DND-41 (cell line): ENCODE results near the gene PPP1R2C.
A peak's percentile ranks its signal among the peaks of the same experiment; 100 is the strongest.

Experiments used
- ATAC-seq: fragments of 200-7000 bp; cut with Tn5 transposase; 3 replicates; pipeline ENCODE4 v1.9.1; 2021; ENCODE audit warnings: low read depth; ENCODE audit not compliant: insufficient read depth
- DNase-seq: peaks from one replicate; pipeline ENCODE4 v3.0.0-alpha.2; 2020
- H2AFZ ChIP-seq: 2 replicates; pipeline ENCODE4 v1.6.0; 2012; ENCODE audit warnings: low read depth, low read length
- H3K27ac ChIP-seq: 2 replicates; pipeline ENCODE4 v1.5.1; 2012; ENCODE audit warnings: low read length, inconsistent platforms
- H3K27me3 ChIP-seq: fragments of 200-600 bp; sonication (generic); 2 replicates; pipeline ENCODE4 v1.6.0; 2012; ENCODE audit warnings: low read length, mild to moderate bottlenecking, inconsistent platforms; ENCODE audit not compliant: insufficient read depth, poor library complexity
- H3K36me3 ChIP-seq: 2 replicates; pipeline ENCODE4 v1.5.1; 2012; ENCODE audit warnings: low read length, inconsistent platforms; ENCODE audit not compliant: insufficient read depth
- H3K4me1 ChIP-seq: 2 replicates; pipeline ENCODE4 v1.5.1; 2012; ENCODE audit warnings: mild to moderate bottlenecking, low read length; ENCODE audit not compliant: insufficient read depth
- H3K4me2 ChIP-seq: 2 replicates; pipeline ENCODE4 v1.6.0; 2012; ENCODE audit warnings: mild to moderate bottlenecking, moderate library complexity, low read length, inconsistent platforms; ENCODE audit not compliant: insufficient read depth
- H3K4me3 ChIP-seq, 2 experiments: fragments of 200-600 bp in 1 of 2; shearing (Covaris generic) in 1 of 2; 2 replicates each; pipeline ENCODE4 v1.5.1; 2012 to 2016; ENCODE audit warnings: inconsistent platforms in 2 of 2, low read length in 2 of 2, mild to moderate bottlenecking in 2 of 2, low read depth in 1 of 2, moderate library complexity in 1 of 2
- H3K79me2 ChIP-seq: 2 replicates; pipeline ENCODE4 v1.6.0; 2012; ENCODE audit warnings: low read length, inconsistent platforms; ENCODE audit not compliant: insufficient read depth
- H3K9ac ChIP-seq: 2 replicates; pipeline ENCODE4 v1.6.0; 2012; ENCODE audit warnings: low read depth, mild to moderate bottlenecking, inconsistent platforms, low read length, moderate library complexity
- H3K9me3 ChIP-seq: 2 replicates; pipeline ENCODE4 v1.5.1; 2012; ENCODE audit warnings: low read length, moderate library complexity, mild to moderate bottlenecking, inconsistent platforms; ENCODE audit not compliant: insufficient read depth, severe bottlenecking
- H4K20me1 ChIP-seq: 2 replicates; pipeline ENCODE4 v1.6.0; 2012; ENCODE audit warnings: low read length; ENCODE audit not compliant: insufficient read depth
- EZH2 ChIP-seq: IDR thresholded peaks from 3 replicates; pipeline ENCODE4 v1.6.1; 2012; ENCODE audit warnings: borderline replicate concordance, low read depth, mild to moderate bottlenecking, moderate library complexity, low read length, inconsistent platforms; ENCODE audit not compliant: severe bottlenecking
- TF ChIP-seq, protein P1 (sequence below): IDR thresholded peaks from 2 replicates; pipeline ENCODE4 v1.5.1; 2012; ENCODE audit warnings: borderline replicate concordance, low read length, moderate library complexity, mild to moderate bottlenecking; ENCODE audit not compliant: poor library complexity, severe bottlenecking; ENCODE audit errors: extremely low read depth

The PPP1R2C gene

DNA sequence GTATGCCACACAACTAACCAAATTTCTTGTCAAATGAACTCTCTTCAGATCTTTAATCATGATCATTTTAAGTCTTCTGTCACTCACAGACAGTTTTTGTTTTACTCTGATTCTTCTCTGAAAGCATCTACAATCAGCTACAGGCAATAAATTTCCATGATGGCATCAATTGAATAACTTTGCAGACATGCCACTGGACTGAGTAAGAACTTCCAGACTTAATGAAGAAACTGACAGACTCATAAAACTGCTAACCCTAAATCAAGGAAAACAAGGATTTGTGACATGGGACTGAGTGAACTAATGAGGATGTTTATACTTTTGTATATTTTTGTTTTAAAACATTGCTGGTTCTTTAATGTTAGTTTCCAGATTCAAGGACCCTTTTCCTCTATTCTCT lies 5.5 kb upstream of the PPP1R2C start:
- ATAC-seq (no peak), DNase-seq (no peak)

DNA sequence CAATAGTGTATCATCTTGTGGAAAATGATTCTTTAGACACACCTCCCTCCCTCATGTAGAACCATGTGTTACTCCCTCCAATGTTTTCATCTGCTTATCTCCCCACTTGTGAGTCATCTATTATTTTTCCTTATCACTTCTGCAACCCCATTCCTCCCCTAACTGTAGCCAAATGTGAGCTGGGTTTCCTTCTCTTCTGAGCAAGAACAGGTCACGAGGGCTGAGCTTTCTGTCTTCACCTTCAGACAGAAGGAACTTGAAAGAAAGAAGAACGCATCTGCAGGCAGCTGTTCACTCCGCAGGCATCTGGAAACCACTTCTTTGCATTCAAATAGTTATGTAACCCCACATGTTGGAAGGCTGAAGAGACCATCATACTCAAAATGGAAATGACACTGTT lies 1.8 kb downstream of the PPP1R2C start:
- no peaks in the 10 kb centered on the region for H3K79me2 ChIP-seq
- H3K4me1 ChIP-seq: peaks cover 9% of the 10 kb centered on the region
- DNase-seq (peak; percentile 7), ATAC-seq (peak; percentile 52; the same call in 2 of the 3 replicates)
- H2AFZ ChIP-seq: no peak overlapping the region
- no peak overlapping the region for H3K4me3 ChIP-seq
- H3K9me3 ChIP-seq: no peaks in the 10 kb centered on the region
- H3K27ac ChIP-seq: no peak overlapping the region
- no peaks in the 10 kb centered on the region for H3K36me3 ChIP-seq
- TF ChIP-seq, protein P1, sequence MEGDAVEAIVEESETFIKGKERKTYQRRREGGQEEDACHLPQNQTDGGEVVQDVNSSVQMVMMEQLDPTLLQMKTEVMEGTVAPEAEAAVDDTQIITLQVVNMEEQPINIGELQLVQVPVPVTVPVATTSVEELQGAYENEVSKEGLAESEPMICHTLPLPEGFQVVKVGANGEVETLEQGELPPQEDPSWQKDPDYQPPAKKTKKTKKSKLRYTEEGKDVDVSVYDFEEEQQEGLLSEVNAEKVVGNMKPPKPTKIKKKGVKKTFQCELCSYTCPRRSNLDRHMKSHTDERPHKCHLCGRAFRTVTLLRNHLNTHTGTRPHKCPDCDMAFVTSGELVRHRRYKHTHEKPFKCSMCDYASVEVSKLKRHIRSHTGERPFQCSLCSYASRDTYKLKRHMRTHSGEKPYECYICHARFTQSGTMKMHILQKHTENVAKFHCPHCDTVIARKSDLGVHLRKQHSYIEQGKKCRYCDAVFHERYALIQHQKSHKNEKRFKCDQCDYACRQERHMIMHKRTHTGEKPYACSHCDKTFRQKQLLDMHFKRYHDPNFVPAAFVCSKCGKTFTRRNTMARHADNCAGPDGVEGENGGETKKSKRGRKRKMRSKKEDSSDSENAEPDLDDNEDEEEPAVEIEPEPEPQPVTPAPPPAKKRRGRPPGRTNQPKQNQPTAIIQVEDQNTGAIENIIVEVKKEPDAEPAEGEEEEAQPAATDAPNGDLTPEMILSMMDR: no peak
- TF ChIP-seq EZH2: no peak
- H3K9ac ChIP-seq: no peak overlapping the region
- H3K27me3 ChIP-seq: no peaks in the 10 kb centered on the region
- no peak overlapping the region for H3K4me2 ChIP-seq
- H4K20me1 ChIP-seq: no peaks in the 10 kb centered on the region

More for the DNA sequence above, 5.5 kb upstream of the PPP1R2C start:
- H3K4me3 ChIP-seq: no peak overlapping the region
- TF ChIP-seq EZH2: no peak
- TF ChIP-seq, protein P1: no peak
- no peaks in the 10 kb centered on the region for H4K20me1 ChIP-seq
- H3K36me3 ChIP-seq: no peaks in the 10 kb centered on the region
- H3K4me1 ChIP-seq: no peaks in the 10 kb centered on the region
- no peak overlapping the region for H3K27ac ChIP-seq
- H3K27me3 ChIP-seq: no peaks in the 10 kb centered on the region
- no peak overlapping the region for H3K4me2 ChIP-seq
- no peaks in the 10 kb centered on the region for H3K79me2 ChIP-seq
- H3K9me3 ChIP-seq: no peaks in the 10 kb centered on the region
- H2AFZ ChIP-seq: no peak overlapping the region
- no peak overlapping the region for H3K9ac ChIP-seq

DNA sequence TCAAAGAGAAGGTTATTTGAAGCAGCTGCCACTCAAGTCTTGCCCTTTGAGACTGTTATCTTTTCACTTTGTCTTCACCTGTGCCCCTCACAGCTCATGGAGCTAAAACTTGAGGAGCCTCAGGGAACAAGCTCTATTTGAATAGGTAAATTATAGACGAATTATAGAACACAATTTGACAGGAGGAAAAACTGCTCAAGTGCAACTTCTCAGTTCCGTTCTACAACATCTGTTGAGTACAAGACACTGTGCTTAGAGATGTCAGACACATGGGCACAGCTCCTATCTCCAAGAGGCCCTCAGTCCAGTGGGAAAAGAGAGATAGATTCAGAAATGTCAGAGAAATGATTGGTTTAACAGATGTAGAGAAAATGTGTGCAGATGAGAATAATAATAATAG lies 5.1 kb downstream of the PPP1R2C start:
- H3K9me3 ChIP-seq: no peaks in the 10 kb centered on the region
- no peak for DNase-seq

More for the DNA sequence above, 5.1 kb downstream of the PPP1R2C start:
- Histone ChIP-seq H3K4me2 (no peak overlapping the region), H4K20me1 (no peaks in the 10 kb centered on the region), H3K79me2 (no peaks in the 10 kb centered on the region), H3K36me3 (no peaks in the 10 kb centered on the region), H3K4me1 (peaks cover 9% of the 10 kb centered on the region), H3K9ac (no peak overlapping the region), H2AFZ (no peak overlapping the region), H3K4me3 (no peak overlapping the region), H3K27ac (no peak overlapping the region), H3K27me3 (no peaks in the 10 kb centered on the region)
- ATAC-seq: no peak
- TF ChIP-seq, protein P1: no peak
- no peak for TF ChIP-seq EZH2
